ENCODE results near the gene ARFIP1. TPM values are rescaled to one million over a fixed set of nuclear protein-coding genes. Genes with fewer than 3 reads are reported as not detected.

Gene ARFIP1
- total and polyA plus RNA-seq, 2 of the 8 experiments (the other 6 are each of a cell fraction or from before 2014, with no cell fraction given) = 13.5 to 38.0 TPM

- TF ChIP-seq CHD7 (IDR thresholded peaks at IDR 0.05; ENCODE audit: insufficient replicate concordance, low read length) (peak; percentile 6), ATF3 (IDR thresholded peaks at IDR 0.05; ENCODE audit: insufficient read depth, low read depth, low read length) (no peak), KDM5A (IDR thresholded peaks at IDR 0.05; ENCODE audit: low read length) (0 out of 2 replicates have a peak, but pooled peaks have one; percentile 15), ASH2L (IDR thresholded peaks at IDR 0.05; ENCODE audit: low read length) (peak; percentile 92)
These were observed 870 bp upstream of the ARFIP1 start (continued) for GRCh38 chr4:152778656-152779512.
